Measurements from ENCODE around the gene PLEKHH2. TPM values are rescaled to one million over a fixed set of nuclear protein-coding genes. Genes with fewer than 3 reads are reported as not detected.

PLEKHH2 gene
- total and polyA plus RNA-seq, 2 of the 13 experiments (the other 11 are each of a cell fraction or from before 2014, with no cell fraction given), result 1.1 to 3.0 TPM

DNA sequence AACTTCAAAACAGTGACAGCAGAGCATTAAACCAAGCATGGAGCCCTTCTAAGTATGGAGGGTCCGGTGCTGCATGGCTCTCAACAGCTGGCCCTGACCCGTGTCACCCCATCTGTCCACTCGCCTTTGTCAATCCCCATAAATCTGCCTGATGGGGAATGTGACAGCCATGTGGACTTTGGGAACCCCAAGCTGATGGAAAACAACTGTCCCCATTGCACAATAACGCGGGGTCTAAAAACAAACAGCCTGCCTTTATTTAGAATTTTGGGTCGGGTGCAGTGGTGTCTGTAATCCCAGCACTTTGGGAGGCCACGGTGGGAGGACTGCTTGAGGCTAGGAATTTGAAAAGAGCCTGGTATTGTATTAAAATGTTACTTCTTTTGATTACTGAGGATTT lies 24.1 kb upstream of the PLEKHH2 start (continued):
- TF ChIP-seq, protein P1, sequence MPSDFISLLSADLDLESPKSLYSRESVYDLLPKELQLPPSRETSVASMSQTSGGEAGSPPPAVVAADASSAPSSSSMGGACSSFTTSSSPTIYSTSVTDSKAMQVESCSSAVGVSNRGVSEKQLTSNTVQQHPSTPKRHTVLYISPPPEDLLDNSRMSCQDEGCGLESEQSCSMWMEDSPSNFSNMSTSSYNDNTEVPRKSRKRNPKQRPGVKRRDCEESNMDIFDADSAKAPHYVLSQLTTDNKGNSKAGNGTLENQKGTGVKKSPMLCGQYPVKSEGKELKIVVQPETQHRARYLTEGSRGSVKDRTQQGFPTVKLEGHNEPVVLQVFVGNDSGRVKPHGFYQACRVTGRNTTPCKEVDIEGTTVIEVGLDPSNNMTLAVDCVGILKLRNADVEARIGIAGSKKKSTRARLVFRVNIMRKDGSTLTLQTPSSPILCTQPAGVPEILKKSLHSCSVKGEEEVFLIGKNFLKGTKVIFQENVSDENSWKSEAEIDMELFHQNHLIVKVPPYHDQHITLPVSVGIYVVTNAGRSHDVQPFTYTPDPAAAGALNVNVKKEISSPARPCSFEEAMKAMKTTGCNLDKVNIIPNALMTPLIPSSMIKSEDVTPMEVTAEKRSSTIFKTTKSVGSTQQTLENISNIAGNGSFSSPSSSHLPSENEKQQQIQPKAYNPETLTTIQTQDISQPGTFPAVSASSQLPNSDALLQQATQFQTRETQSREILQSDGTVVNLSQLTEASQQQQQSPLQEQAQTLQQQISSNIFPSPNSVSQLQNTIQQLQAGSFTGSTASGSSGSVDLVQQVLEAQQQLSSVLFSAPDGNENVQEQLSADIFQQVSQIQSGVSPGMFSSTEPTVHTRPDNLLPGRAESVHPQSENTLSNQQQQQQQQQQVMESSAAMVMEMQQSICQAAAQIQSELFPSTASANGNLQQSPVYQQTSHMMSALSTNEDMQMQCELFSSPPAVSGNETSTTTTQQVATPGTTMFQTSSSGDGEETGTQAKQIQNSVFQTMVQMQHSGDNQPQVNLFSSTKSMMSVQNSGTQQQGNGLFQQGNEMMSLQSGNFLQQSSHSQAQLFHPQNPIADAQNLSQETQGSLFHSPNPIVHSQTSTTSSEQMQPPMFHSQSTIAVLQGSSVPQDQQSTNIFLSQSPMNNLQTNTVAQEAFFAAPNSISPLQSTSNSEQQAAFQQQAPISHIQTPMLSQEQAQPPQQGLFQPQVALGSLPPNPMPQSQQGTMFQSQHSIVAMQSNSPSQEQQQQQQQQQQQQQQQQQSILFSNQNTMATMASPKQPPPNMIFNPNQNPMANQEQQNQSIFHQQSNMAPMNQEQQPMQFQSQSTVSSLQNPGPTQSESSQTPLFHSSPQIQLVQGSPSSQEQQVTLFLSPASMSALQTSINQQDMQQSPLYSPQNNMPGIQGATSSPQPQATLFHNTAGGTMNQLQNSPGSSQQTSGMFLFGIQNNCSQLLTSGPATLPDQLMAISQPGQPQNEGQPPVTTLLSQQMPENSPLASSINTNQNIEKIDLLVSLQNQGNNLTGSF (CRISPR knock-in tag; IDR thresholded peaks at IDR 0.05), result 0 out of 2 replicates have a peak, but pooled peaks have one; percentile 27
- TF ChIP-seq SKI (IDR thresholded peaks at IDR 0.05; ENCODE audit: partially characterized antibody), result no peak
- TF ChIP-seq TAF1 (CRISPR knock-in tag; IDR thresholded peaks at IDR 0.05), result no peak
- TF ChIP-seq, protein P2, sequence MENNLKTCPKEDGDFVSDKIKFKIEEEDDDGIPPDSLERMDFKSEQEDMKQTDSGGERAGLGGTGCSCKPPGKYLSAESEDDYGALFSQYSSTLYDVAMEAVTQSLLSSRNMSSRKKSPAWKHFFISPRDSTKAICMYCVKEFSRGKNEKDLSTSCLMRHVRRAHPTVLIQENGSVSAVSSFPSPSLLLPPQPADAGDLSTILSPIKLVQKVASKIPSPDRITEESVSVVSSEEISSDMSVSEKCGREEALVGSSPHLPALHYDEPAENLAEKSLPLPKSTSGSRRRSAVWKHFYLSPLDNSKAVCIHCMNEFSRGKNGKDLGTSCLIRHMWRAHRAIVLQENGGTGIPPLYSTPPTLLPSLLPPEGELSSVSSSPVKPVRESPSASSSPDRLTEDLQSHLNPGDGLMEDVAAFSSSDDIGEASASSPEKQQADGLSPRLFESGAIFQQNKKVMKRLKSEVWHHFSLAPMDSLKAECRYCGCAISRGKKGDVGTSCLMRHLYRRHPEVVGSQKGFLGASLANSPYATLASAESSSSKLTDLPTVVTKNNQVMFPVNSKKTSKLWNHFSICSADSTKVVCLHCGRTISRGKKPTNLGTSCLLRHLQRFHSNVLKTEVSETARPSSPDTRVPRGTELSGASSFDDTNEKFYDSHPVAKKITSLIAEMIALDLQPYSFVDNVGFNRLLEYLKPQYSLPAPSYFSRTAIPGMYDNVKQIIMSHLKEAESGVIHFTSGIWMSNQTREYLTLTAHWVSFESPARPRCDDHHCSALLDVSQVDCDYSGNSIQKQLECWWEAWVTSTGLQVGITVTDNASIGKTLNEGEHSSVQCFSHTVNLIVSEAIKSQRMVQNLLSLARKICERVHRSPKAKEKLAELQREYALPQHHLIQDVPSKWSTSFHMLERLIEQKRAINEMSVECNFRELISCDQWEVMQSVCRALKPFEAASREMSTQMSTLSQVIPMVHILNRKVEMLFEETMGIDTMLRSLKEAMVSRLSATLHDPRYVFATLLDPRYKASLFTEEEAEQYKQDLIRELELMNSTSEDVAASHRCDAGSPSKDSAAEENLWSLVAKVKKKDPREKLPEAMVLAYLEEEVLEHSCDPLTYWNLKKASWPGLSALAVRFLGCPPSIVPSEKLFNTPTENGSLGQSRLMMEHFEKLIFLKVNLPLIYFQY (CRISPR knock-in tag; IDR thresholded peaks at IDR 0.05; ENCODE audit: borderline replicate concordance), result no peak
- TF ChIP-seq TMF1 (CRISPR knock-in tag; IDR thresholded peaks at IDR 0.05; ENCODE audit: low read depth), result no peak
- TF ChIP-seq ZMYM2 (CRISPR knock-in tag; IDR thresholded peaks at IDR 0.05), result no peak
- no peak for TF ChIP-seq RXRB (CRISPR knock-in tag; IDR thresholded peaks at IDR 0.05; ENCODE audit: borderline replicate concordance)
- TF ChIP-seq DPF2 (CRISPR knock-in tag; IDR thresholded peaks at IDR 0.05; ENCODE audit: borderline replicate concordance, low read depth), result 0 out of 2 replicates have a peak, but pooled peaks have one; percentile 31
- TF ChIP-seq PHF5A (CRISPR knock-in tag; IDR thresholded peaks at IDR 0.05; ENCODE audit: low read depth, unreplicated experiment), result no peak
- peak; percentile 48; the same call in 1 of the 2 replicates for TF ChIP-seq KDM5B (CRISPR knock-in tag; IDR thresholded peaks at IDR 0.05; ENCODE audit: borderline replicate concordance)
- TF ChIP-seq, protein P3, sequence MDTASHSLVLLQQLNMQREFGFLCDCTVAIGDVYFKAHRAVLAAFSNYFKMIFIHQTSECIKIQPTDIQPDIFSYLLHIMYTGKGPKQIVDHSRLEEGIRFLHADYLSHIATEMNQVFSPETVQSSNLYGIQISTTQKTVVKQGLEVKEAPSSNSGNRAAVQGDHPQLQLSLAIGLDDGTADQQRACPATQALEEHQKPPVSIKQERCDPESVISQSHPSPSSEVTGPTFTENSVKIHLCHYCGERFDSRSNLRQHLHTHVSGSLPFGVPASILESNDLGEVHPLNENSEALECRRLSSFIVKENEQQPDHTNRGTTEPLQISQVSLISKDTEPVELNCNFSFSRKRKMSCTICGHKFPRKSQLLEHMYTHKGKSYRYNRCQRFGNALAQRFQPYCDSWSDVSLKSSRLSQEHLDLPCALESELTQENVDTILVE (CRISPR knock-in tag; IDR thresholded peaks at IDR 0.05), result no peak
- TF ChIP-seq MIER2 (CRISPR knock-in tag; IDR thresholded peaks at IDR 0.05), result no peak
- TF ChIP-seq, protein P4, sequence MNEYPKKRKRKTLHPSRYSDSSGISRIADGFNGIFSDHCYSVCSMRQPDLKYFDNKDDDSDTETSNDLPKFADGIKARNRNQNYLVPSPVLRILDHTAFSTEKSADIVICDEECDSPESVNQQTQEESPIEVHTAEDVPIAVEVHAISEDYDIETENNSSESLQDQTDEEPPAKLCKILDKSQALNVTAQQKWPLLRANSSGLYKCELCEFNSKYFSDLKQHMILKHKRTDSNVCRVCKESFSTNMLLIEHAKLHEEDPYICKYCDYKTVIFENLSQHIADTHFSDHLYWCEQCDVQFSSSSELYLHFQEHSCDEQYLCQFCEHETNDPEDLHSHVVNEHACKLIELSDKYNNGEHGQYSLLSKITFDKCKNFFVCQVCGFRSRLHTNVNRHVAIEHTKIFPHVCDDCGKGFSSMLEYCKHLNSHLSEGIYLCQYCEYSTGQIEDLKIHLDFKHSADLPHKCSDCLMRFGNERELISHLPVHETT (CRISPR knock-in tag; conservative IDR thresholded peaks at IDR 0.05), result no peak
- no peak for TF ChIP-seq ISX (CRISPR knock-in tag; conservative IDR thresholded peaks at IDR 0.05)
- no peak for TF ChIP-seq YEATS2 (CRISPR knock-in tag; IDR thresholded peaks at IDR 0.05; ENCODE audit: borderline replicate concordance)
- TF ChIP-seq JARID2 (CRISPR knock-in tag; IDR thresholded peaks at IDR 0.05; ENCODE audit: insufficient replicate concordance), result no peak
- TF ChIP-seq ZNF724P (CRISPR knock-in tag; IDR thresholded peaks at IDR 0.05; ENCODE audit: borderline replicate concordance), result no peak
- no peak for TF ChIP-seq ZNF878 (CRISPR knock-in tag; IDR thresholded peaks at IDR 0.05)
- no peak for TF ChIP-seq HMG20B (CRISPR knock-in tag; conservative IDR thresholded peaks at IDR 0.05)
